Brain microvascular endothelial cell (primary cell): Measurements from ENCODE around the gene CD164L2.

Experiments
- DNase-seq: peaks from one replicate; pipeline ENCODE4 v3.0.0-alpha.2; 2020
- H3K27ac ChIP-seq: fragments of 250-450 bp; sonication (Bioruptor Pico); 2 replicates; pipeline ENCODE4 v1.5.1; 2020; ENCODE audit warnings: mild to moderate bottlenecking, moderate library complexity
- H3K27me3 ChIP-seq: fragments of 250-450 bp; sonication (Bioruptor Pico); replicated peaks from 2 replicates; pipeline ENCODE4 v1.5.1; 2020; ENCODE audit warnings: mild to moderate bottlenecking
- H3K36me3 ChIP-seq: fragments of 250-450 bp; sonication (Bioruptor Pico); replicated peaks from 2 replicates; pipeline ENCODE4 v1.5.1; 2020; ENCODE audit warnings: mild to moderate bottlenecking
- H3K4me3 ChIP-seq: 2 replicates; pipeline ENCODE4 v1.5.1; 2011; ENCODE audit warnings: low read depth, mild to moderate bottlenecking, control low read depth, low read length, moderate library complexity
- CTCF ChIP-seq: IDR thresholded peaks from 2 replicates; pipeline ENCODE4 v1.5.1; 2011; ENCODE audit warnings: low read depth, mild to moderate bottlenecking, moderate library complexity, low read length, control low read depth, inconsistent platforms; ENCODE audit errors: missing control alignments
- in situ Hi-C: cut with HindIII; loops from 2 replicates; pipeline ENCODE4 v1.10.0; 2017; ENCODE audit warnings: low sequenced_read_pairs, low pct_ligation_motif_present

CD164L2 gene

DNA sequence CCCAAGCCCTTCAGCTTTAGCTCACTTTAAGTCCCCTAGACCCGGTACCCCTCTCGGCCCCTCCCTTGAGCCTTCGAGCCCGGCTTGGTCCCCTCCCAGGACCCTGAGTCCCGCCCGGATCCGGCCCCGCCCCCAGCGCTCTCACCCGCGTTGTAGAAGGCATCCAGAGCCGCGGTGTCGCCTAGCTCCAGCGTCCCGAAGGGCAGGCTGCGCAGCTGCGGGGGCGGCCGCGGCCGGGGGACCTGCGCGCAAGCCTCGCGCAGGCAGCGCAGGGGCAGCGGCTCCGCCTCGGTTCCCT is 17.1 kb downstream of the CD164L2 start:
- peak; percentile 70 for DNase-seq
- in situ Hi-C loops = no loop called here
- Histone ChIP-seq H3K27me3 (no peaks in the 10 kb centered on the region), H3K4me3 (peak overlapping the region; percentile 74), H3K36me3 (peaks cover 1% of the 10 kb centered on the region), H3K27ac (peak overlapping the region; percentile 80)
- no peak for TF ChIP-seq CTCF

- H3K27me3 ChIP-seq = no peaks in the 10 kb centered on the region
- H3K36me3 ChIP-seq = peaks cover 3% of the 10 kb centered on the region
- DNase-seq = peak; percentile 84
- in situ Hi-C loops = no loop called here
- peak overlapping the region; percentile 74 for H3K4me3 ChIP-seq
- no peak for TF ChIP-seq CTCF
- H3K27ac ChIP-seq = peak overlapping the region; percentile 80
Measured at GRCh38 chr1:27365372-27366112, 17.6 kb downstream of the CD164L2 start.

GRCh38 chr1:27364696-27365371 is 18.3 kb downstream of the CD164L2 start:
- H3K27me3 ChIP-seq = no peaks in the 10 kb centered on the region
- in situ Hi-C loops = no loop called here
- DNase-seq = no peak
- peaks cover 3% of the 10 kb centered on the region for H3K36me3 ChIP-seq
- peak overlapping the region; percentile 35 for H3K4me3 ChIP-seq
- no peak for TF ChIP-seq CTCF
- no peak overlapping the region for H3K27ac ChIP-seq

GRCh38 chr1:27363766-27364695 is 19.1 kb downstream of the CD164L2 start:
- Histone ChIP-seq H3K27me3 (no peaks in the 10 kb centered on the region), H3K4me3 (no peak overlapping the region), H3K36me3 (peaks cover 3% of the 10 kb centered on the region), H3K27ac (no peak overlapping the region)
- no peak for TF ChIP-seq CTCF
- DNase-seq = no peak
- in situ Hi-C loops = no loop called here

- TF ChIP-seq CTCF = no peak
- in situ Hi-C loops = no loop called here
Measured at GRCh38 chr1:27361553-27361952, 21.6 kb downstream of the CD164L2 start.

More at GRCh38 chr1:27361553-27361952, 21.6 kb downstream of the CD164L2 start:
- H3K27me3 ChIP-seq = no peaks in the 10 kb centered on the region
- no peak for DNase-seq
- H3K36me3 ChIP-seq = peaks cover 20% of the 10 kb centered on the region
- no peak overlapping the region for H3K27ac ChIP-seq
- H3K4me3 ChIP-seq = no peak overlapping the region
